ENCODE measurements around the gene TPSD1.

- no peak for TF ChIP-seq CTCF (IDR thresholded peaks at IDR 0.05)
- no peak for TF ChIP-seq ZFX (IDR thresholded peaks at IDR 0.05; ENCODE audit: borderline replicate concordance)
Measured at GRCh38 chr16:1224558-1224957, 31.3 kb upstream of the TPSD1 start.

All from 22Rv1 (cell line).